NCI-H345 treated with DMSO at 0.1 percent for 48 hours (cell line): ENCODE measurements around the gene UBAC2.

Source experiments
- DNase-seq: peaks from one replicate; lab custom pipeline; 2025; ENCODE audit not compliant: unreplicated experiment; lab: John Stamatoyannopoulos, UW

UBAC2 gene

DNA sequence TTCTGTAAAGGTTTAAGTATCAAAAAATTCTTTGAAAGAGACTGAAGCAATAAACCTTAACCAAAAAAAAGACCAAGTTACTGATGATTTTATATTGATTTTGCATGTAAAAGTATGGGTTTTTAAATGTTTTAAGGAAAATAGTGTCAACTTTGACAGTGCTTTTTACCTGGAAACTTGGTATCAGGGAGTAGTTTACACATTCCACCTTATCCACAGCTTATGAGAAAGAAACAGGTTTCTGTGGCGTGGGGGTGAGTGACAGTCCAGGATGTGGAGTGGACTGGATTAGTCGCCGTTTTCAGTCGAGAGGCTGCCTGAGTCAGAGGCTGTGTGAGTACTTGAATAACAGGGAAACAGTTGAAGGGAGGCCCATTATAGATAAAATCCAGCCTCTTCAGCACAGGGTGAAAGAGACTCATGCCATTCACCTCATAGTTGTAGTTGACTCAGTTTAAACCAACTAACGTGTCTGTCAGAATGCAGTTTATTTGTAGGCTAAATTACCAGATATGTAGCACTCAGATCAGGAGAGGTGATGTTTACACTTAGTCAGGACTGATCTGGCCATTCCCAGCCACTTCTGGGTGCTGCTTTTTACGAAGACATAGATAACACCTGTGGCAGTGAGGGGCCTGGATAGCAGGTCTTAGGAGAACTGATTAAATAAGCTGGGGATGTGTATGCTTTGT lies 107.1 kb downstream of the UBAC2 start:
- no peak for DNase-seq

DNA sequence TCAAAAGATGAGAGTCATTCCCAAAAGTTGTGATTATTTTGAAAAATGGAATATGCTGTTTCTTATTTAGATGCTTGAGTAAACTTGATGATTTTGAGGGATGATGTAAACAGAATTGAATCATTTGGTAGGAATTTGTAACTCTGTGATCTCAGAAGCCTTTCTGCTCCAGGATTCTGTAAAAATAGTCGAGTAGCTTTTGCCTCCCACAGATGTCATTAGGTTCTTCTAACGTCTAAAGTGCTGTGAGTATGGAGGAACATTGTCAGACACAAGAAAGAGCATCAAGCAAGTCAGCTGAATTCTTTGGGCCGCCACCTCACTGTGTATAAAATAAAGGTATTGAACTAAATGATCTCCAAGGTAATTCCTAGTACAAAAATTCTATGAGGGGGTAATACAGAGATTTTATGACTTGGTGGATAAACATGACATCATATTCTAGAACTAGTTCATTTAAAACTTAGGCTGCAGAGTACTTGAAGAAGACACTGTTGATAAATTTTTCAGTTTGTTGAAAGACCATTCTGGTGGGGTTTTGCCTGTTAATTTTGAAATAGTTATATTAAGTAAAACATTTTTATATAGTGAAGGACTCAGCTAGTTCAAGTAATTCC lies 107.9 kb downstream of the UBAC2 start:
- no peak for DNase-seq

GRCh38 chr13:99310382-99311031 lies 109.9 kb downstream of the UBAC2 start:
- no peak for DNase-seq

GRCh38 chr13:99311137-99311536 lies 110.5 kb downstream of the UBAC2 start:
- no peak for DNase-seq

DNA sequence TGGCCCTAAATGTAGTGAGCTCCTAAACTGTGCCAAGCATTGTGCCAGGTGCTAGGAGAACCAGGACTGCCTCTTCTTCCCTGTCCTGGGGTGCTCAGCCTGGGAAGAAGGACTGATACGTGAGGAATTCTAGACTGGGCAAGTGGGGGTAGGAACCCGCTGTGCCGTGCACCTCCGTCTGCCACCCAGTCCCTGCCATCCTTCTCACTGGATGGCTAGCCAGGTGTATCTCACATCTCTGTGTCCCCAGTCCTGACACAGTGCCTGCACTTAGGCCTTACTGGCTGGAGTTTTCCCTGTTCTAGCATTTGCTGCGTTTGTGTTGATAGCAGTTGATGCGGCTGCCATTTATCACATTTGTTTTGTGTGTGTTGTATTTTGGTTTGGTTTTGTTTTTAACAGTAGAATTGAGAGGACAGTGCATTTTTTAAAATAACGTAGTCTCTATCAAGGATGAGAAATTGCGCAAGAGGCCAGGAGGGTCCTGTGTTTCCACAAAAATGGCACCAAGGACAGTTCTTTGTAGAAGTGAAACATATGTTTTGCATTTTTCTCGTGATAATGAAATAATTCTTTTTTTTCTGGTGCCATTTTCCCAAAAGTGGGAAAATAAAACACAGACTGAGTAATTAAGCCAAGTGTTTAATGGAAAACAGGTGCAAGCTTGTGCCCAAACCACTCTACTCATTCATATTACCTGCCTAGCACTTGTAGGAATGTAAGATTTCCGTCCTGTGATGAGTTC lies 111.3 kb downstream of the UBAC2 start:
- no peak for DNase-seq

DNA sequence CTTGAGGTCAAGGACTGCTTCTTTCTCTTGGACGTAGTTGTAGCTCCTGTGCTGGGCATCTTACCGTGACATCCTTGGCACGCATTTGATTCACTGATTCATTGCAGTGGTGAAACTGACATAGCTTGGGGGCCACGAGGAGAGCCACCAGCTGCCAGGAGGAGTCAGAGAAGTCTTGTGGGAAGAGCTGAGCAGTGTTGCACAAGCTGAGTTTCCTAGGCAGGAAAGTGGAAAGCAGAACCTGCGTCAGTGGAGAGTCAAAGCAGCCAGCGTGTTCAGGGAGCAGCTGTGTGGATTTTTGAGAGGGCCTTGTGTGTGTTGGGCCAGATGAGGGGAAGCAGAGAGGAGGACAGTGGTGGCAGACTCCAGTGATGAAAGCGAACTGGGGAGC lies 111.8 kb downstream of the UBAC2 start:
- no peak for DNase-seq

DNA sequence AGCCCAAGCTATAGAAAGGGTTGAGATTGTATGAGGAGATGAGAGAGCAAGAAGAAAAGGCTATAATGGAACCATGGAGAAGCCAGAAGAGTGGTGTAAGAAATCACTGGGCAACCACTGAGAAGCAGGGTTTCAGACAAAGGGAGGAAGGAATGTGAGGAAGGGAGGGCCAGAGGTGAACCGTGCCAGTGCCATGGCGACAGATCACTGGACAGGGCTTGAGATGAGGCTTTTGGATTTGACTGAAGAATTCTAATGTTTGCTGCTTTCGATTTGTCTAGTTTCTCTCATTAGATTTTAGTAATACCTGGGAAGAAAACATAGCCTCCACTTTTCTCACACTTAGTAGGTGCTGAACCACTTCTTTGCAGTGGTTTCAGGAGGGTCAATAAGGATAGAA lies 112.8 kb downstream of the UBAC2 start:
- no peak for DNase-seq

DNA sequence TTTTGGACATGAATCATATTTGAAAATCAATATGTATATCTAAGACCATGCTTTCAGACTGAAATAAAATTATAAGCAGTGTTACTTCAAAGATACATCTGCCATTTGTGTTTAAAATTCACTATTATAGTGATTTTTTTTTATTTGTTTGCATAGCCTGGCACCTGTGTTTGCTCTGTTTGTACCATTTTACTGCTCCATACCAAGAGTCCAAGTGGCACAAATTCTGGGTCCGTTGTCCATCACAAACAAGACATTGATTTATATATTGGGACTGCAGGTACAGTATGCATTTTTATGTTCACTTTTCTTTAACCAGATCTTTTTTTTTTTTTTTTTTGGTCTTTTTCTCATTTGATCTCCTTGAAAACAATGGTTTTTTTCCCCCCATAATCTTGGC lies 113.3 kb downstream of the UBAC2 start:
- no peak for DNase-seq

GRCh38 chr13:99314640-99315176 lies 114.1 kb downstream of the UBAC2 start:
- no peak for DNase-seq

DNA sequence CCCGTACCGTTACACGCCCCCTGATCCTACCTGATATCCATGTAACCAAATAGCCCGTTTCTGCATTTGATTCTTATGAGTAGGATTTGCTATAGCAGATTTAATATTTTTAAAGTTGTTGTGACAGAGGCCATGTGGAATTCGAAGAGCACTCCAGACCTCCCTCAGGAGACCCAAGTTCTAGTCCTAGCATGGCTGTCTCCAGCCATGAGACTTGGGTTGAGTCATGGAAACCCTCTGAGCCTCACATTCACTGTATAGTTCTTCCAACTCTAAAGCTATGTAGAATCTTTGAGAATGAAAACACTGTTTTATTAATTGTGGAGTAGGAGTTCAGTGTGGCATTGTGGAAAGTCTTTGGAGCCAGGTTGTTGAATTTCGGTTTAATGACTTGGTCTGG lies 114.5 kb downstream of the UBAC2 start:
- DNase-seq: no peak

DNA sequence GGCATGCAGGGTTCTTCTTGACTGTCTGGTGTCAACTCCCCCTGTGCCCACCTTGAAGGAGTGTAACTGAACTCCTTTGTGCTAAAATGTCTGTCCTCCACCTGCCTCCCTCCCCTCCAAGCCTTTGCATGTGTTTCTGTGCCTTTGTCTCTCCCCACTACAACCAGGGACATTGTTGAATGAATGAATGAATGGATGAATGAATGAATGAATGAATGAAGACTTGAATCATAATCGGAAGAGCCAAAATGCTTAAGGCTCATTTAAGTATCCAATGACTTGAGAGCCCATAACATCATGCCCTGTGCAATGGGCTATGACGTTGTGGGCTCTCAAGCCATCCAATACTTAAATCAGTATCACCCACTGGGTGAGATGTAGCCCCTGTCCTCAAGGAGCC lies 115.6 kb downstream of the UBAC2 start:
- no peak for DNase-seq

DNA sequence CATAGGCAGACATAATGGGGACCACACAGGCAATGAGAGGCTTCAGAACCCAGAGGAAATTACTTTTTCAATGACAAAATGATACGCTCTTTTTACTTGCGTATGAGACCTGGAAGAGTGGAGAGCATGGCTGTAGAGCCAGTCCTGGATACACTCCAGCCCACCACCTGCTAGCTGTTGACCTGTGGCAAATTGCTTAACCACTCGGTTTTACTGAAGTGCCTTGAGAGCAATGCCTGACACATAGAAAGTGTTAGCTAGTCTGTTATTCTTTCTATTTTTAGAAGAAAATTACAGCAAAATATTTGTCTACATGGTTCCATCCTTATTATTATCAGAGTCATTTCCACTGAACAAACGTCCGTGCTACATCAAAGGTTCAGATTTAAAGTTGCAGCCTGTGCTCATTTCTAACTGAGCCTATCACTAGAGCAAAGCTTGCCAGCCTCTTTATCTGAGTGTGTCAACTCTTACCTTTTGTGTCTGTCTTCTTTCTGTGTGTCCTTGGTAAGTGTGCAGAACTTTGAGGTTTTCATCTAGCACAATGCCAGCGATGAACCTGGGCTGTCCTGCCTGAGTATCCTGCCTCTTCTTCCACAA lies 116.1 kb downstream of the UBAC2 start:
- DNase-seq: peak; percentile 23

DNA sequence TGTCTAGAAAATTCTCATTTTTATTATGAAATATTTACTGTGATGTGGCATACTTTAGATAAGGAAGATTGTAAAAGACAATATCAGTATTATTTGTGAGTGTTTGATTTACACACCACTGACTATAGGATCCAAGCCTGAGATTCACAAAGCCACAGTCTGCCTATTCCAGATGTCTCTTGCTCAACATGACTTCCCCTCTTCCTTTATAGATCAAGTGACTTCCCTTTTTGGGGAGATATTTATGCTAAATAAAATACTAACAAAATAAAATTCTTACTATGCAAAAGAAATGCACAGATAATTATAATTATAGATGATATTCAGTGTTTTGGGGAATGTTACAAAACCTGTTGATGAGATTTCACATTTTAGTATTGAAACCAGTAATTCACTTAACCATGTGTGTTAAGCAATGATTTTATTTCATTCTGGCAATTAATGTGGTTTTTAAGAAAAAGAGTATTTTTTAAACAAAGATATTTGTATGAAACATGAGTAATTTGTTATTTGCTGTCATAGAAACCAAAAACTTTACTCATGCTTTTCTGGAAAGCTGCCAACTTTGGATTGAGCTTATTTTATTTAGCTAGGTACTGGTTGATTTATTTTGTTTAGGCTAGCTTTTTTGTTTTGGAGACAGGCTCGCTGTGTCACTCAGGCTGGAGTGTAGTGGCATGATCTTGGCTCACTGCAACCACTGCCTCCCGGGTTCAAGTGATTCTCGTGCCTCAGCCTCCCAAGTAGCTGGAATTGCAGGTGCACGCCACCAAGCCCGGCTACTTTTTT lies 120.2 kb downstream of the UBAC2 start:
- DNase-seq: peak; percentile 1

DNA sequence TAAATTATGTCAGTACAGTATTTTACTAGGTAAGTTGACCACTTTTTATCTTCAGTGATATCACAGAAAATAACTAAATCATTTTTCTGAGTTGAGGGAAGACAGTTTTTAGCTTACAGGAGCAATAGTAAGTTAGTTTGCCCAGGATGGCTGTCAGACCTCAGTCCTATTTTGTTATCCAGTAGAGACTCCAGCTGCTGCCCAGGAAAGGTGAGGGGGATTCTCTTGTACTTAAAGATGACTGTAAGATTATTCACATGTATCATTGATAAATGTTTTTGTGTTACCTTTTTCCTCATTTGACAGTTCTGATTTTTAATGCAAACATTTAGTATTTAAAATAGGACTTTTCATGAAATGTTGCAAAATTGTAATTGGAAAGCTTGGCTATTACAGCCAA lies 121.1 kb downstream of the UBAC2 start:
- no peak for DNase-seq

- no peak for DNase-seq
These were observed 121.8 kb downstream of the UBAC2 start for GRCh38 chr13:99322297-99323103.

GRCh38 chr13:99323488-99323887 lies 122.8 kb downstream of the UBAC2 start:
- DNase-seq: no peak

DNA sequence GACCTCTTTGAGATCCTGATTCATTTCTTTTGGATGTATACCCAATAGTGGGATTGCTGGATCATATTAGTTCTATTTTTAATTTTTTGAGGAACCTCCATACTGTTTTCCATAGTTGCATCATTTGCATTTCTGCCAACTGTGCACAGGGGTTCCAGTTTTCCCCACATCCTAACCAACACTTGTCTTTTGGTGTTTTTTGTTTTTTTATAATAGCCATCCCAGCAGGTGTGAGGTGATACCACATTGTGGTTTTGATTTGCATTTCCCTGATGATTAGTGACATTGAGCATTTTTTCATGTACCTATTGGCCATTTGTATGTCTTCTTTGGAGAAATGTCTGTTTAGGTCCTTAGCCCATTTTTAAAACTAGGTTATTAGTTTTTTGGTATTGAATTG lies 125.4 kb downstream of the UBAC2 start:
- DNase-seq: no peak

- DNase-seq: no peak
These were observed 126.5 kb downstream of the UBAC2 start for GRCh38 chr13:99327126-99327525.

DNA sequence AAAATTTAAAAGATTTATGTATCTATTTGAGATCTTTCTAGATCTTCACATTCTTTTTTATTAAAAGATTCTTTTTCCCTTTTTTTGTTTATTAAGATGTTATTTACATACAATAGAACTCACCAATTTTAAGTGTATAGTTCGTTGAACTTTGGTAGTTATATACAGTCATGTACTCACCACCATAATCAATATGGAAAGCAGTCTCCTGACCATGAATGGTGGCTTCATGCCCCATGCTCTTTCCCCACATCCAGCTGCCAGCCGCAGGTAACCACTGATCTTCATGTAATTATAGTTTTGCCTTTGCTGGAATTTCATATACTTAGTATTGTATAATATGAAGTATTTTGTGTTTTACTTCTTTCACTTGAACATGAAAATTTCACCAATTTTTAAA lies 127.1 kb downstream of the UBAC2 start:
- DNase-seq: no peak

DNA sequence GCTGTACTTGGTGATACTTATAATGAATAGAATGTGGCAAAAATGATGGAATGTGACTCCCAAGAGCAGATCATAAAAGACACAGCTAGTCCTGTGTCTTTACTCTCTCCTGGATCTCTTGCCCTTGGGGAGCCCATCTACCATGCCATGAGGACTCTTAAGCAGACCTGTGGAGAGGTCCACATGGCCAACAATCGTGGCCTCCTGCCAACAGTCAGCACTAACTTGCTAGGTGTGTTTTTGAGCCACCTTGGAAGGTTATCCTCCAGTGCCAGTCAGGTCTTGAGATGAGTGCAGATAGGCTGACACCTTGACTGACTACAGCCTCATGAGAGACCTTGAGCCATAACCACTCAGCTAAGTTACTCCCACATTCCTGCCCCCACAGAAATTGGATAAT lies 128.8 kb downstream of the UBAC2 start:
- no peak for DNase-seq
